B cell (primary cell): ENCODE results near the gene SLC35F5.

ENCODE experiments used
- CTCF ChIP-seq: fragments of 200-600 bp; IDR thresholded peaks from one replicate; pipeline ENCODE4 v1.8.0; 2022; ENCODE audit warnings: antibody characterized with exemption, mild to moderate bottlenecking
- EZH2 ChIP-seq: IDR thresholded peaks from 2 replicates; pipeline ENCODE4 v1.6.1; 2012; ENCODE audit warnings: borderline replicate concordance, low read depth, mild to moderate bottlenecking, moderate library complexity, low read length; ENCODE audit not compliant: insufficient read depth, poor library complexity, severe bottlenecking

- no peak for TF ChIP-seq CTCF
- no peak for TF ChIP-seq EZH2
Observed at GRCh38 chr2:113791697-113792590, 35.5 kb upstream of the SLC35F5 start.
